Smooth muscle cell (in vitro differentiated cells): ENCODE data around the gene NFATC2. TPM values are rescaled to one million over a fixed set of nuclear protein-coding genes. Genes with fewer than 3 reads are reported as not detected.

ENCODE experiments used
- DNase-seq: peaks from one replicate; lab custom pipeline; 2025; ENCODE audit not compliant: unreplicated experiment; lab: John Stamatoyannopoulos, UW
- H2AFZ ChIP-seq: fragments of 200-600 bp; sonication (generic); 2 replicates; pipeline ENCODE4 v1.6.0; 2016; ENCODE audit warnings: antibody characterized with exemption, low read depth, mild to moderate bottlenecking
- H3F3A ChIP-seq: fragments of 200-600 bp; sonication (generic); 2 replicates; pipeline ENCODE4 v1.6.0; 2017; ENCODE audit warnings: antibody characterized with exemption, low read depth
- H3K27ac ChIP-seq: fragments of 200-600 bp; sonication (generic); 2 replicates; pipeline ENCODE4 v1.5.1; 2016; ENCODE audit warnings: low read depth, mild to moderate bottlenecking
- H3K27me3 ChIP-seq: fragments of 200-600 bp; sonication (generic); 2 replicates; pipeline ENCODE4 v1.6.1; 2016; ENCODE audit warnings: low read depth, mild to moderate bottlenecking
- H3K36me3 ChIP-seq: fragments of 200-600 bp; sonication (generic); 2 replicates; pipeline ENCODE4 v1.5.1; 2016; ENCODE audit warnings: low read depth
- H3K4me1 ChIP-seq: fragments of 200-600 bp; sonication (generic); 2 replicates; pipeline ENCODE4 v1.5.1; 2016; ENCODE audit warnings: low read depth
- H3K4me2 ChIP-seq: fragments of 200-600 bp; sonication (generic); 2 replicates; pipeline ENCODE4 v1.6.0; 2016; ENCODE audit warnings: mild to moderate bottlenecking
- H3K4me3 ChIP-seq: fragments of 200-600 bp; sonication (generic); 2 replicates; pipeline ENCODE4 v1.5.1; 2016; ENCODE audit warnings: mild to moderate bottlenecking
- H3K79me2 ChIP-seq: fragments of 200-600 bp; sonication (generic); 2 replicates; pipeline ENCODE4 v1.6.0; 2016; ENCODE audit warnings: low read depth, mild to moderate bottlenecking
- H3K9ac ChIP-seq: fragments of 200-600 bp; sonication (generic); 2 replicates; pipeline ENCODE4 v1.6.0; 2016; ENCODE audit warnings: low read depth
- H3K9me3 ChIP-seq: fragments of 200-600 bp; sonication (generic); replicated peaks from 2 replicates; pipeline ENCODE4 v1.5.1; 2016; ENCODE audit warnings: low read depth
- H4K20me1 ChIP-seq: fragments of 200-600 bp; sonication (generic); 2 replicates; pipeline ENCODE4 v1.6.0; 2016; ENCODE audit warnings: low read depth
- CTCF ChIP-seq: fragments of 200-600 bp; sonication (generic); IDR thresholded peaks from 2 replicates; pipeline ENCODE4 v1.5.1; 2017; ENCODE audit warnings: borderline replicate concordance, mild to moderate bottlenecking, antibody characterized with exemption; ENCODE audit not compliant: insufficient read depth, poor library complexity, severe bottlenecking
- WGBS: methylation state at CpG from one replicate; pipeline ENCODE4 v1.1.7; 2016; ENCODE audit warnings: low lambda C conversion rate; 5-methylcytosine and 5-hydroxymethylcytosine counted together
- polyA plus RNA-seq: library from polyadenylated mRNA; unstranded; fragments of >200 nt; fragmentation: Nextera tagmentation; extraction: Ambion mirVana; gene quantifications from 2 replicates; pipeline ENCODE4 v1.2.1, GENCODE V29; 2016
- total RNA-seq: library from RNA; depleted of rRNA; stranded (reverse); fragments of >200 nt; gene quantifications from 2 replicates; pipeline ENCODE4 v1.2.3, GENCODE V29; 2014

The NFATC2 gene
- total and polyA plus RNA-seq, 2 experiments from 2014 or later = 5.8 to 8.4 TPM

GRCh38 chr20:51428401-51429143 lies 113.9 kb downstream of the NFATC2 start:
- H3K27me3 ChIP-seq = no peaks in the 10 kb centered on the region
- peaks cover 32% of the 10 kb centered on the region for H3K4me1 ChIP-seq
- no peaks in the 10 kb centered on the region for H3K9me3 ChIP-seq
- peak overlapping the region; percentile 33 for H2AFZ ChIP-seq
- peak overlapping the region; percentile 94 for H3K9ac ChIP-seq
- H3F3A ChIP-seq = peaks cover 22% of the 10 kb centered on the region
- peak overlapping the region; percentile 100 for H3K27ac ChIP-seq
- no peak for TF ChIP-seq CTCF
- H4K20me1 ChIP-seq = no peaks in the 10 kb centered on the region
- H3K36me3 ChIP-seq = no peaks in the 10 kb centered on the region
- H3K79me2 ChIP-seq = no peaks in the 10 kb centered on the region
- 4% methylated on average over 25 of the region's 25 CpGs for WGBS
- peak; percentile 32 for DNase-seq
- H3K4me3 ChIP-seq = no peak overlapping the region
- H3K4me2 ChIP-seq = peak overlapping the region; percentile 78

GRCh38 chr20:51427651-51428291 lies 114.7 kb downstream of the NFATC2 start:
- no peaks in the 10 kb centered on the region for H3K27me3 ChIP-seq
- no peak for DNase-seq
- peak overlapping the region; percentile 78 for H3K4me2 ChIP-seq
- 66% methylated on average over 14 of the region's 14 CpGs for WGBS
- H3K4me1 ChIP-seq = peaks cover 32% of the 10 kb centered on the region
- no peaks in the 10 kb centered on the region for H3K36me3 ChIP-seq
- H3K9ac ChIP-seq = peak overlapping the region; percentile 94
- no peak overlapping the region for H3K4me3 ChIP-seq
- H3K27ac ChIP-seq = peak overlapping the region; percentile 100
- no peak for TF ChIP-seq CTCF
- peaks cover 24% of the 10 kb centered on the region for H3F3A ChIP-seq
- no peaks in the 10 kb centered on the region for H4K20me1 ChIP-seq
- no peaks in the 10 kb centered on the region for H3K9me3 ChIP-seq
- no peaks in the 10 kb centered on the region for H3K79me2 ChIP-seq
- no peak overlapping the region for H2AFZ ChIP-seq

GRCh38 chr20:51426718-51427650 lies 115.5 kb downstream of the NFATC2 start:
- Histone ChIP-seq H3K27ac (peak overlapping the region; percentile 100), H4K20me1 (no peaks in the 10 kb centered on the region), H2AFZ (no peak overlapping the region), H3K27me3 (no peaks in the 10 kb centered on the region), H3K9me3 (no peaks in the 10 kb centered on the region), H3K36me3 (no peaks in the 10 kb centered on the region), H3K4me2 (peak overlapping the region; percentile 78), H3F3A (peaks cover 29% of the 10 kb centered on the region), H3K9ac (peak overlapping the region; percentile 94), H3K4me1 (peaks cover 32% of the 10 kb centered on the region), H3K79me2 (no peaks in the 10 kb centered on the region), H3K4me3 (no peak overlapping the region)
- TF ChIP-seq CTCF = no peak
- 87% methylated on average over 19 of the region's 19 CpGs for WGBS
- DNase-seq = no peak
